Dermis blood vessel endothelial cell (primary cell): ENCODE measurements around the gene BRF1. TPM values are rescaled to one million over a fixed set of nuclear protein-coding genes. Genes with fewer than 3 reads are reported as not detected.
"Not testable (repeated sequence)": the region's sequence is repeated elsewhere in the genome, so short reads cannot be mapped to it uniquely, and the experiment has no call there.

ENCODE experiments used
- DNase-seq: peaks from one replicate; pipeline ENCODE4 v3.0.0; 2010
- total RNA-seq: library from RNA; depleted of rRNA; stranded (reverse); fragments of >200 nt; gene quantifications from 2 replicates; pipeline ENCODE4 v1.2.3, GENCODE V29; 2014

The BRF1 gene, protein sequence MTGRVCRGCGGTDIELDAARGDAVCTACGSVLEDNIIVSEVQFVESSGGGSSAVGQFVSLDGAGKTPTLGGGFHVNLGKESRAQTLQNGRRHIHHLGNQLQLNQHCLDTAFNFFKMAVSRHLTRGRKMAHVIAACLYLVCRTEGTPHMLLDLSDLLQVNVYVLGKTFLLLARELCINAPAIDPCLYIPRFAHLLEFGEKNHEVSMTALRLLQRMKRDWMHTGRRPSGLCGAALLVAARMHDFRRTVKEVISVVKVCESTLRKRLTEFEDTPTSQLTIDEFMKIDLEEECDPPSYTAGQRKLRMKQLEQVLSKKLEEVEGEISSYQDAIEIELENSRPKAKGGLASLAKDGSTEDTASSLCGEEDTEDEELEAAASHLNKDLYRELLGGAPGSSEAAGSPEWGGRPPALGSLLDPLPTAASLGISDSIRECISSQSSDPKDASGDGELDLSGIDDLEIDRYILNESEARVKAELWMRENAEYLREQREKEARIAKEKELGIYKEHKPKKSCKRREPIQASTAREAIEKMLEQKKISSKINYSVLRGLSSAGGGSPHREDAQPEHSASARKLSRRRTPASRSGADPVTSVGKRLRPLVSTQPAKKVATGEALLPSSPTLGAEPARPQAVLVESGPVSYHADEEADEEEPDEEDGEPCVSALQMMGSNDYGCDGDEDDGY
- 56.5 and 71.5 TPM in 2 replicates for total RNA-seq

DNA sequence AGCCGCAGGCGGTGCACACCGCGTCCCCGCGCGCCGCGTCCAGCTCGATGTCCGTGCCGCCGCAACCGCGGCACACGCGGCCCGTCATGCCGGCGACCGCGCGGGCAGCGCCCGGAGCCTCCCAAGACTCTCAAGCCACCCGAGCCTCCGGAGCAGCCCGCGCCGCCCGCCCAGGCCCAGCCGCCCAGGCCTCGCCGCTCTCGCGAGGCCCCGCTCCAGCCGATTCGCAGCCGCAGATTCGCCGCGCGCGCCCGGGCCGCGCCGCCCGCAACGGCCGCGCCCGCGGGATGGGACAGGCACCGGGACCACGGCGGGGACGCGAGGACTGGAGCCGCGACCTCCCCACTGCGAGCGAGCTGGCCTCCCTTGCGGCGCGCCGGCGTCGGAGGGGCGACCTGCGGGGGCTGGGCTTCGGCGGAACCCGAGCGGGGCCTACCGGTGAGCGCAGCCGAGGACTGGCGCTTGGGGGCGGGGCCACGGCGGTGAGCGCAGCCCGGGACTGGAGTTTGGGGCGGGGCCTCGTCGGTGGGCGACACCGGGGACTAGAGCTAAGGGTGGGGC is at the start of gene BRF1:
BRF1 (minus strand) TSS at position 460 of the 561 bp plus-strand sequence; CDS start at position 88, 372 bp downstream.
- DNase-seq = peak; percentile 95

DNA sequence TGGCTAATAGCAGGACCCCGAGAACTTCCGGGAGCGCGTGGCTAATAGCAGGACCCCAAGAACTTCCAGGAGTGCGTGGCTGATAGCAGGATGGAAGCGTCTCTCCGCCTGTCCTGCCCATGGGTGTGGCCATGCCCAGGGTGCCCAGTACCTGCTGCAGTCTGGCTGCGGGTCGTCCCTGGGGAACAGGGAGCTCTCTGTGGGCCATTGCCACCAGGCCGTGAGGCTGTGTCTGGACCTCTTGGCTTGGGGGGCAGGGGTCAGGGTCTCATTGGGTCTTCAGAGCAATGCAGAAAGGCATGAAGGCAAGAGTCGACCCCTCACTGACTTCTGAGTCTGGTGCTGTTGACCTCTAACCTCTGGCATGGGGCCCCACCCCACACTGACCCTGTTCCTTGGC is 49.2 kb upstream of the BRF1 start:
- DNase-seq = no peak

DNA sequence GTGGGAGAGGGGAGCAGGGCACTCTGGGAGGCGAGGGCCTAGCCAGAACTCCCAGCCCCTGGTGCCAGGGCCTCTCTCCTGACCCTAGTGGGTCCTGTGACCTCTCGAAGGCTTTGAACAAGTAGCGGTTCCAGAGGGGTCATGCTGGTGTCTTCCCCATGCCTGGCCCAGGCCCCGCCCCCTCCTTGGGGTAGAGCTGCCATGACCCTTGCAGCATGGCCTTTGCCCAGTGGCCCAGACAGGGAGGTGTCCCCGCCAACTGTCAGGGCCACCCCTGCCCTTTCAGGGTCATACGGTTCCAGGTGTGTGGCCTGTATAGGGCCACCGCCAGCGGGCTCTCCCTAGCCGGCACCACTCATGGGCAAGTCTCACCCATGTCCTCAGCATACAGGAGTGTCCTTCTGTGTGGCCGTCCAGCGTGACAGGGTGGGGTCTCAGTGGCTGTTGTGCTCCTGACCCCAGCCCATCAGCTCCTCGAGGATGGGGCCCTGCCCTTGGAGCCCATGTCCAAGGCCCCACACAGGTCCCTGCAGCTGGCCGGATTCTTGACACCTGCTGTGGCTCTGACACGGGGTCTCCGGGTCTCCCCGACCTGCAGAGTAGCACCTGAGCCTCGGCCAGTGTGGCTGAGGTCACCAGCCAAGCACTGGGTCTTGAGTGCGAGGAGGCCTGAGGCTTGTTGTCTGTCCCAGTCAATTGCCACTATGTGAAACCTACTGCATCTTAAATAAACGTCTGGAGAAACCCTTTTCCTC is 48.3 kb upstream of the BRF1 start:
- DNase-seq = no peak

DNA sequence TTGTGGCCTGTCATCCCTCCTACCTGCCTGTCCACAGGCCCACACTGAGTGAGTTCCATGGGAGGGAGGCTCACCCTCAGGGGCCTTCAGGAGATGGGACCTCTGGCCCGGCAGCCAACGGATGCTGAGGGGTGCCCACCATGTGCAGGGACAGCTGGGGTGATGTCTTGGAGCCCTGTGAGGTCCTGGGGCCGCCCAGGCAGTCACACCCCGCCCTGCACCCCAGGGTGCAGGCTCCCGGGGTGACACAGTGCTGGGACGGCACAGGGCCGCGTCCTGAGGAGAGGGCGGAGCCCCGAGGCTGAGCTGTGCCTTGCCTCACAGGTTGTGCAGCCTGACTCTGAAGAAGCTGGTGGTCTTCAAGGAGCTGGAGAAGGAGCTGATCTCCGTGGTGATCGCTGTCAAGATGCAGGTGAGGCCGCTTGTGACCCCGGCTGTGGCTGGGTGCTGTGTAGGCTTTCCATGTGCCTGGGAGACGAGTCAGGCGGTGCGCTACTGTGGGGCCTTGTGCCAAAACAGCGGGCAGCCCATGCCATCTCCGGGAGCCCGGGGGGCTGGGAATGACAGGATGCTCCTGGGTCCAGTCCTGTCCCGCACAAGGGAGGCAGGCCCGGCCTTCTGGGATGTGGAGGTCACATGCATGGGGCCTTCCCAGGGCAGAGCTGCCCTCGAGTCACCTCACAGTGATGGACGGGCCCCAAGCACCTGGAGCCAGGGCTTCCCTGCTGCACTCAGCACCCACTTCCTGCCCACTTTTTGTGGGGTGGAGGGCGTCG is 47.6 kb upstream of the BRF1 start:
- DNase-seq = no peak

DNA sequence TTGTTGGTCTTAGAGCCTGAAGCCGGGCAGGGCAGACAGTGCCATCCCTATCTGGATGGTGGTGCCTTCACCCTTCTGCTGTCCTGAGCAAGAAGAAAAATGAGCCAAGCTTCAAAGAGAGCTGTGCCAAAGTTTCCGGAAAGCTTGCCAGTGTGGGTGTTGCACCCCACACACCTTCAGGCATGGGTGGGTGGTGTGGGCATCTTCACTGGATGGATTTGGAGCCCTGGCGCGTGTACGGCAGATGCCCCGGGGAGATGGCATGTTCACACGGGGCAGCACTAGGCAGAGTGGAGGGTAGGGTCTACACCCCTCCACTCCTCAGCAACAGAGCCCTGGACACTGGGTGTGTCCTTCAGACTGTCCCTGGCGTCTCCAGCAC is 46.8 kb upstream of the BRF1 start:
- no peak for DNase-seq

DNA sequence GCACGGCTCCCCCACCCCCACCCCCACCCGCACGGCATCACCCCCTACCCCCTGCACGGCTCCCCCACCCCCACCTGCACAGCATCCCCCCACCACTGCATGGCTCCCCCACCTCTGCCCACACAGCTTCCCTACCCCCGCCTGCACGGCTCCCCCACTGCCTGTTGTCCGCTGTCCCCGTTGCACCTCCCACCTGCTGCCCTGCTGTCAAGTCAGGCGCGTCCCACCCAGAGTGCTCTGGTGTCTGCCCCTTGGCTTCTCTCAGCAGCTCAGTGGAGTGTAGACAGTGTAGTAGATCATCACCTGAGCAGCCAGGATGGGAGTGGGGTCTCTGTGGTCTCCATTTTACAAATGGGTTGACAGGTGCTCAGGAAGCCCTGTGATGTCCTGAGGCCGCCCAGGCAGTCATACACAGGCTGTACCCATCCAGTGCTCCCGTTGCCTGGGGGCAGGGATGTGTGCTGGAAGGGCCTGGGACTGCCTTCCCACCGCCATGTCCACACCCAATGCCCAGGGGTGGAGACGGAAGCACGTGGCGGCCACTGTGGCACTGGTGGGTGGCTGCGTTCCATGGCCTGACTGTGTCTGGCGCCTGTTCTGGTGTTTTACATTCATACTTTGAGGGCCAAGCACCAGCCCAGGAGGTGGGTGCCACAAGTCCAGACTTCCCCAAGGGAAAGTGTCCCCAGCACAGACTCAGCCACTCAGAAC is 46.2 kb upstream of the BRF1 start:
- DNase-seq = no peak

DNA sequence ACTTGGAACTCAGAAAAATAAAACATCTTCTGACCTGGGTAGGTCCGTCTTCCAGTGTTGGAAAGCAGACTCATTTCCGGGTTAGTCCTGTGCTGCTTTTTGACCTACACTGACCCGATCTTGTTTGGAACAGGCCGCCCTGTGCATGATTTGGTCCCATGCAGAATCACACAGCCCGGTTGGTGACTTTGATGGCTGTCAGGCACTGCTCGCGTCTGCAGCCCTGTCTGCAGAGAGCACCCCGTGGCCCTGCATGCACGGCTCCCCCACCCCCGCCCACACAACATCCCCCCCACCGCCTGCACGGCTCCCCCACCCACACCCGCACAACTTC is 45.4 kb upstream of the BRF1 start:
- no peak for DNase-seq

DNA sequence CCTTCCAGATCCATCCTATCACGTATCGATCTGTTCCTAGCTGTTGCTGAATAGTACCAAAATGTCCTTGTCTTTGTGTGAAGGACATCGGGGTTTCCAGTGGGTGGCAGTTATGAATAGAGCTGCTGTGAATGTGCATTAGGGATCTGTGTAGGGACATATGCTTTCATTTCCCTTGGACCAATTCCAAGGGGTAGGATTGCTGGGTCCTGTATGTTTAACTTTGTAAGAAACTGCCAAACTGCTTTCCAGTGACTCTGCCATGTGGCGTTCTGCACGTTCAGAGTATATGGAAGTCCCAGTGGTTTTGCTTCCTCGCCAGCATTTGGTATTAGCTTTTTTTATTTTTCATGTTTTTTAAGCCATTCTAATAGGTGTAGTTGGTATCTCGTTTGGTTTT is 42.4 kb upstream of the BRF1 start:
- no peak for DNase-seq

DNA sequence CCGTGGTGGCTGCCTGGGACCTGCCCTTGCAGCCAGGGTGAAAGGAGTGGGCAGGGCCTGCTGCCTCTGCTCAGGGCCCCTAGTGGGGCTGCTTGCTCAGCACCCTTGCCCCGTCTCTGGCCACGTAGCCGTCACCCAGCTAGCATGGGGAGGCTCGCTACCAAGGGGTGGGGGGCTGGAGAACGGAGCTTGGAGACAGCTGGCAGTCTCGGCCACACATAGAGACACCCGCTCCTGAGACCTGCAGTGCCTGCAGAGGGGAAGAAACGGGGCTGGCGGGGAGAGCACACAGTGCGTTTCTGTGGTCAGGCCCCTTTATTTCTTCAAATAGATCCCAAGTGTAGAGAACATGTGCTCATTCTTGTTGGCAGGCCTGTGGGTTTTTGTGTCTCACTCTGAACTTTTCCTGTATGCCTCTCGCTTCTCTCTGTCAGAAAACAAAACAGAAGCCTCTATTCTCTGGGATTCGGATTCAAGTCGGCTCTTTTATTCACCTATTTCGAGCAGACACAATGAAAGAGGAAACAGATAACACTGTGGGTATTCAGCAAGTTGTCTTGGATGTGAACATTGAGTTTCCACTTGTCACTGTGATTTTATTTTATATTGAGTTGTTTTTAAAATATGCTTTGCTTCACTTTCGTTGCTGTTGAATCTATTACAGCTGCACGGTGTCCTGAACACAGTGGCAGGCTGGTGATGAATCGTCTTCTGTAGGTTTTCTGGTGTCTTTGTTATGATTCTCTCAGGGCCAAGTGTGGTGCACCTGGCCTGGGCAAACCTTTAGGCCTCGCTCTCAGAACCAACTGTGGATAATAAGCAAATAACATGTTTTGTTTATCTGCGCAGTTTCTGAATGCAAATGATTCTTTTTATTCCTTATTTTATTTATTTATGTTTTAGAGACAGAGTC is 40.3 kb upstream of the BRF1 start:
- DNase-seq = peak; percentile 44

DNA sequence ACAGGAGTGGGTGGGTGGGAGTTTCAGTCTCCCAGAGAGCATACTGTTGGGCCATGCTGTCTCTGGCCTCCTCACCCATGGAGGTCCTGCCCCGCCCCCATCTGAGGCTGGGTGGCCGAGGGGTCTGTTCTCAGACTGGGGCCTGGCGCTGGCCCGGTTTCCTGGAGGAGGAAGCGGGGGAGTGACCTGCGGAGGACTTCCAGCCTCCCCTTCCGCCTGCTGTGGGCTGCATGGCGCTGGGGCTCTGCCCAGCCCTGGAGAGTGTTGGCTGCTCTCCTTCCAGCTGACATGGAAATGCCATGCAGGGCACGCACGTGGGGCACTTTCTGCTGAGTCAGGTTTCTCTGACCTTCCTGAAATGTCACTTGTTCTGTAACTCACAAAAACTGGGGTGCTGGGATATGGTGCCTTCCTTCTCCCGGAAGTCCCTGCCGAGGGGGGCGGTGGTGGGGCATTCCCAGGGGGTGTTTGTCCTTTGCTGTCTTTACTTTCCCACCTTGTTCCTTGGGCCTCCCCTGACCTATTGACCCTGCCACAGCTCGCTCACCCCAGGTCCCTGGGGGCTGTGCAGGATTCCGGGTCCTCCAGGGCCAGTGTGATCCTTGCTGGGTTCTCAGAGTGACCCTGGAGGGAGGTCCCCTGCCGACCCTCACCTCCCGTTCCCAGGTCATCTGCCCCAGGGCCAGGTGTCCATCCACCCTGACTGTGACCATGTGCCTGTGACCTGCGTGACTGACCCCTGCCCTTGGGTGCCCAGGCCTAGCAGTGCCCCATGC is 37.4 kb upstream of the BRF1 start:
- DNase-seq = peak; percentile 56

DNA sequence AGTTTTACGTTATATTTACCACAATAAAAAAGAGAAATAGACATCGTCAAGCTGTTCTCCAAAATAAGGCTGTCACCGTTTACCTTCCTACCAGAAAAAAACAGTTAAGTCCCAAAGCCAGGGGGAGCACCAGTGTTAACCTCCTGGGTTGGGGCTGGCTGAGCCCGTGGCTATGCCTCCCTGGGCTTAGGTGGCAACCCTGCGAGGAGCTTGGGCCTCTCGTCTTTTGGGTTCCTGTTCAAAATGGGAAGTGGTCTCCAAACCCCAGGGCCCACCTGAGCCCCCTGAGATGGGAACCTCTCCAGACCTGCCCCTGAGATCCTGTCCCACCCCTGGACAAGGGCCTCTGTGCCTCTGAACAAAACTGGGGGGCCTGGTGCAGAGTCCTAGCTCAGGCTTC is 36.6 kb upstream of the BRF1 start:
- no peak for DNase-seq

DNA sequence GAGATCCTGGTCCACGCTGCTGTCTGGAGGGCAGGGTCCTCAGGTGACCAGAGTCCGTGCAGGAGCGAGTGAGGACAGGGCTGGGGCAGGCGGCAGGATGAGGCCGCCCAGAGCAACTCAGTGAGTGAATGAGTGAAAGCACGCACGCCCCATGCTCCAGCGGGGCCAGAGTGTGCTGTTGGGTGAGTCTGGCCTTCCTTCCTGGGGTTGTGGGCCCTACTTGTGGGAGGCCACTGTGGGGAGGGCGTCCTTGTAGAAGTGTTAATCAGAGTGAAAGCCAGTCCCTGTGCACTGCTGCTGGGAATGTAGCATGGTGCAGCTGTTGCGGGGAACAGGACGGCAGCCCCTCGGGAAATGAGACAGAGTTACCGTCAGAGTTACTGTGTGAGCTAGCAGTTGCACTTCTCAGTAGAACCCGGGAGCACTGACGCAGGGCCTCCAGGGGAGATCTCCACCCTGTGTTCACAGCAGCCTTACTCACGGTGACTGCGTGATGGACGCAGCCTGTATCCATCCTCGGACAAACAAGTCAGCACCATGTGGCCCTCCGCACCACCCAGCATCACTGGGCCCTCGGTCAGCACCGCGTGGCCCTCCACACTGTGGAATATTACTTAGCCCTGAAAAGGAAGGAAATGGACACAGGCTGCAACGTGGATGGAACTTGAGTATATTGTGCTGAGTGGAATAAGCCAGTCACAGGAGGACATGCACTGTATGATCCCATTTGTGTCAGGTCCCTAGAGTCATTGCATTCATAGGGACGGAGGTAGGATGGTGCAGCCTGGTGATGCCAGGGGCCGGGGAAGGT is 35.9 kb upstream of the BRF1 start:
- no peak for DNase-seq

DNA sequence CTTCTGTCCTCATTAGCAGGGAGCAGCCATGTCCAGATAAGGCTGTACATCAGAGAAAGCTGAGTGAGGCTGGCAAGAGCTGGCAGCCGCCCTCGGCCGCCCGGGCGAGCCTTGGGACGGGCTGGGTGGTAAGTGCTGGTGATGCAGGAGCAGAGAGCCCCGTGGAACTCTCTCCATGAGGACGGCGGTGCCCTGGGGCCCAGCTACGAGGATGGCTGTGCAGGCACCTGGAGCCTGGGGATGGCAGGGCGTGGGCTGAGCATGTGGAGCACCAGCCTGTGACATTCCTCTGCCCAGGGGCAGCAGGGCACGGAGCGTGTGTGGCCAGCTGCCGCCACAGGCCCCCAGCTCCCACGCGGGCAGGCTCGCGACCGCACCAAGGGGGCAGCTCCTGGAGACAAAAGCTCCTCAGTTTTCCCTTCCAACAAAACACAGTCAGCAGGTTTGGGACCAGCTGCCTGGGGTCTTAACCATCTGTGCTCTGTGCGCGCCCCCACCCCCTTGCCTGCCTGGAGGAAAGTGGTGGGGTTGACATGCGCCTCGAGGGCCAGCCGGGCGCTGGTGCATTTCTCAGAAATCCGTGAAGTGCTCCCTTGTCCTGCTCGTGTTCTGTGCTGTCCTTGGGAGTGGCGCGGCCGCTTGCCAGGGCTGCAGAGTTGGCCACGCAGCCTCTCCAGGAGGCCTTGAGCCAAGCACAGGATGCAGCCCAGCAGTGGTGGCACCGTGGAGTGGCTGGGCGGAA is 35.1 kb upstream of the BRF1 start:
- DNase-seq = no peak

DNA sequence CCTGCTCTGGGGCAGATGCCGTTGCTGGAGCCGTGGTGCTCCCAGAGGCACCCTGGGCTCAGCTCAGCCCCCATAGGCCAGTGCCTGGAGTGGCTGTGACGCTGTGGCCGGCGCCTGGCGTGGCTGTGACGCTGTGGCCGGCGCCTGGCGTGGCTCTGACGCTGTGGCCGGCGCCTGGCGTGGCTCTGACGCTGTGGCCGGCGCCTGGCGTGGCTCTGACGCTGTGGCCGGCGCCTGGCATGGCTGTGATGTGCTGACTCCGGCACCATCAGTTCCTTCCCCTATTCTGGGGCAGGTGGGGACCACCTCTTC is 34.4 kb upstream of the BRF1 start:
- not testable (repeated sequence) for DNase-seq

DNA sequence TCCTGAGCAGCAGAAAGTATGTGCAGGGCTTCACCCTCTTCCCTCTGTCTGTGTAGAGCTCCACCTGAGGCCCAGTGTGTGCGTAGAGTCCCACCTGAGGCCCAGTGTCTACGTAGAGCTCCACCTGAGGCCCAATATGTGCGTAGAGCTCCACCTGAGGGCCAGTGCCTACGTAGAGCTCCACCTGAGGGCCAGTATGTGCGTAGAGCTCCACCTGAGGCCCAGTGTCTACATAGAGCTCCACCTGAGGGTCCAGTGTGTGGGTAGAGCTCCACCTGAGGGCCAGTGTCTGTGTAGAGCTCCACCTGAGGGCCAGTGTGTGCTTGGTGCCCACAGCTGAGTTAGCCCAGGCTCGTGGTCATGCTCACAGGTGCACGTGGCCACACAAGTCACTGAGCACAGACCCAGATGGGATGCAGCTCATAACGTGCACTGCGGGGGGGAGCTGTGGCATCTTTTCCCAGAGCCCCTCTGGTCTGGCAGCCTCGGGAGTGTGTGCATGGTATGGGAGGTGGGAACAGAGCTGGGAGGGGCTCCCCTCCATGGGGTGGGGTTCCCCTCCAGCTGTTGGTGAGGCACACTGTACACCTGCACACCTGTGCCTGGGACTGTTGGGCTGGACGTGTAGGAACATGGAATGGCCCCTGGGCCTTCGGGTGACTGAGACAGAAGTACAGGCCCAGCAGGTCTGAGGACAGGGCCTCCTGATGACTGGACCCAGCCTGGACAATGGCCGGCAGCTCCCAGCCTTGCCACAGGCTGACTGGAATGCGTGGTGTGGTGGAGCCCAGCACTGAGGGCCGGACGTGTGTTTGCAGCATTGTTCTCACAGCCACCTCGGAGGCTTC is 33.8 kb upstream of the BRF1 start:
- no peak for DNase-seq

DNA sequence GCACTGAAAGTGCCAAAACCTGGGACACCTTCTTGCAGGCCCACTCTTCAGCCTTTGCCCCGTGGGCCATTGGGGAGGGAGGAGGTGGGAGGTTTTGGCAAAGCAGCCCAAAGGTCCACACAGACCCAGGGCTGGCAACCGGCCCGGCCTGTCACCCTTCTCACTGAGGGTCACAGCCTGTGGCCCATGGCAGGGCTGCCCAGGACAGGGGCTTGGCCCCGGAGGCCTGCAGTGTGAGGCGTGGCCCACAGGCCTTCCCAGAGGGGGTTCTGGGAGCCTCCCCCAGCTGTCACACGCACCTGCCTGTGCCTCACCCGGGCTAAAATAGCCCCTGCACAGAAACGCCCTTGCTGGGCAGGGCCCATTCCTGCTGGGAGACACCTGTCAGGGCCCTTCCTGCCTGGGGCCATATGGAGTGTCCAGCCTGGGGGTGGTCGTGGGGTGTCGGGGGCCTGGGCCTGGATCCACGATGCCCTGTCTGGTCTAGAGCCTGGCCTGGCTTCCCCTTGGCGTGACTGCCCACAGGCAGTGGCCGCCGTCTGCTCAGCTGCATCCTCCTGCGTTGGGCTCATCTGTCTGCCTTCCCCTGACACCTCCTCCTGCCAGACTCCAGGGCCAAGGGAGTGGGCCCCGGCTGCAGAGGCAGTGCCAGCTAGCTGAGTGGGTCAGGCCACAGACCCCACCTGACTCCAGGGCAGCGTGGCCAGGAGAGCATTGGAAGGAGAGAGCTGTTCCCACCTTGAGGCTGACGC is 33.0 kb upstream of the BRF1 start:
- DNase-seq = no peak

DNA sequence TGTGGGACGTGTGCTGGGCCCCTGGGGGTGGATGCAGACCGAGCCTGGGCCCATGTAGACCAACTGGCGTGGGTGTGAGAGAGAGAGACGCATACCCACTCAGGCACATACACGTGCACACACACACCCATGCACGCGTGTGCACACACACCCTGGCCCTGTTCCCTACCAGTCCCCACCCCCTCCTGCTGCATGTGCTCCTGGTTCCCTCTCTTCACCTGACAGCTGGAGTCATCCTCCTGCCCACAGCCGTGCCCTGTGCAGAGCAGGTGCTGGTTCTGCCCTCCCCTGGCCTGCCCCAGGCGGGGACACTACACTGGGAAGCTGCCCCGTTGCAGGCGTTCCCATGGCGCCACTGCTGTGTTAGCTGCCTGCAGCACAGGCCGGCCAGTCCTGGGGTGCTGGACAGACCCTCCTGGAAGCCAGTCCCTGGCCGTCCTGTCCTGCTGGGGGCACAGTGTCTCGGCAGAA is 32.3 kb upstream of the BRF1 start:
- no peak for DNase-seq
